ENCODE measurements around the gene PPIF. TPM values are rescaled to one million over a fixed set of nuclear protein-coding genes. Genes with fewer than 3 reads are reported as not detected.

PPIF gene
- total RNA-seq = 34.4 and 37.1 TPM in 2 replicates

GRCh38 chr10:79347226-79347893 is at the start of gene PPIF:
PPIF (plus strand) TSS chr10:79347469; CDS start chr10:79347549, 80 bp downstream.

Other genes with a start within 250 kb of the PPIF start
- 87.0 and 88.7 TPM in 2 replicates for gene ZCCHC24, start 98.2 kb downstream of the PPIF start, total RNA-seq
- gene EIF5AL1, start 165.1 kb downstream of the PPIF start, total RNA-seq = 0.37 and 0.49 TPM in 2 replicates
- gene SFTPA2, start 212.9 kb downstream of the PPIF start, total RNA-seq = not detected in 2 replicates